Heart left ventricle (tissue), 16 donors: Measurements from ENCODE around the gene TBC1D20. TPM values are rescaled to one million over a fixed set of nuclear protein-coding genes. Genes with fewer than 3 reads are reported as not detected.

ENCODE experiments used
- ATAC-seq, 4 donors: fragments of 200-7000 bp; cut with Tn5 transposase; one replicate each; pipeline ENCODE4 v1.9.1; 2020 to 2022; ENCODE audit warnings: moderate library complexity in 4 of 4, mild to moderate bottlenecking in 3 of 4, moderate number of reproducible peaks in 1 of 4
- DNase-seq, 5 donors: peaks; one replicate each; pipeline ENCODE4 v3.0.0-alpha.2; 2020
- H3K27ac ChIP-seq, 12 donors: fragments of 200-600 bp; sonication (generic) in 4 of 12; one replicate each; pipeline versions ENCODE4 v1.5.0 to v1.8.0; 2016 to 2022; ENCODE audit warnings: mild to moderate bottlenecking in 2 of 12
- H3K27me3 ChIP-seq, 9 donors: fragments of 200-600 bp; sonication (generic) in 2 of 9; one replicate each; pipeline versions ENCODE4 v1.5.1 to v1.8.0; 2016 to 2022; ENCODE audit warnings: mild to moderate bottlenecking in 3 of 9
- H3K36me3 ChIP-seq, 9 donors: fragments of 200-600 bp; sonication (generic) in 2 of 9; one replicate each; pipeline versions ENCODE4 v1.5.0 to v1.8.0; 2018 to 2022; ENCODE audit warnings: mild to moderate bottlenecking in 2 of 9
- H3K4me1 ChIP-seq, 12 donors: fragments of 200-600 bp; sonication (generic) in 4 of 12; one replicate each; pipeline versions ENCODE4 v1.5.0 to v1.8.0; 2016 to 2022; ENCODE audit warnings: mild to moderate bottlenecking in 3 of 12
- H3K4me3 ChIP-seq, 12 donors: fragments of 200-600 bp; sonication (generic) in 4 of 12; one replicate each; pipeline versions ENCODE4 v1.5.0 to v1.8.0; 2017 to 2022; ENCODE audit warnings: mild to moderate bottlenecking in 9 of 12, moderate library complexity in 4 of 12
- H3K9me3 ChIP-seq, 12 donors: fragments of 200-600 bp; sonication (generic) in 4 of 12; one replicate each; pipeline versions ENCODE4 v1.5.0 to v1.8.0; 2016 to 2022; ENCODE audit warnings: mild to moderate bottlenecking in 1 of 12
- CTCF ChIP-seq, 12 donors: fragments of 200-600 bp; sonication (generic) in 4 of 12; IDR thresholded peaks; one replicate each; pipeline versions ENCODE4 v1.5.0 to v1.8.0; 2018 to 2022; ENCODE audit warnings: antibody characterized with exemption in 12 of 12, mild to moderate bottlenecking in 5 of 12
- POLR2A ChIP-seq, 2 donors: fragments of 450-650 bp; IDR thresholded peaks; one replicate each; pipeline ENCODE4 v1.6.1; 2017; ENCODE audit warnings: antibody characterized with exemption in 2 of 2, mild to moderate bottlenecking in 2 of 2, moderate library complexity in 2 of 2
- WGBS, 4 donors: extraction: QIAGEN DNeasy Blood & Tissue Kit in 2 of 4; methylation state at CpG; one replicate each; pipeline versions ENCODE4 v1.1.5 to v1.1.7; 2013 to 2018; 5-methylcytosine and 5-hydroxymethylcytosine counted together
- intact Hi-C, 10 donors: fragments of 100-400 bp; cut with DNase I; formaldehyde crosslinking; loops; one replicate each; pipeline versions ENCODE4 v1.11.1 to v1.14.2; 2022
- polyA plus RNA-seq, 2 donors: library from polyadenylated mRNA; stranded (reverse); fragments of 200-250 nt; gene quantifications; one replicate each; pipeline ENCODE4 v1.2.3, GENCODE V29; 2013
- total RNA-seq, 9 donors: library from RNA; depleted of rRNA in 2 of 9; stranded (reverse); fragments of >200 nt in 2 of 9; fragmentation: NEBNext Ultra II Directional in 3 of 9; extraction: Animal tissue kit (Norgen Biotek cat#: 25700) in 3 of 9; gene quantifications; one replicate each; pipeline versions ENCODE4 v1.1.0 to v1.2.4, GENCODE V29; 2016 to 2023
- donor health status: ischemic (EF 13 %, LVEDD 7.1; RV severe dilation, severe dysfunction).
- donor health status: healthy with polysubstance abuse.
- donor health status: DM: no; HTN: yes; CAD: no.
- donor health status: DM: no; HTN: no; CAD: no.
- donor health status: ischemic (EF 25% LVEDD 6.9; RV normal size, moderate dysfunction).
- donor health status: ischemic (EF 25% LVEDD 5.7; RV mildly dilated, moderate dysfunction).
- donor health status: healthy.
- donor health status: DM: yes; HTN: yes; CAD: no.
- donor health status: ischemic (EF 35%, LVEDD 5.7; RV mildly dilated, moderate dysfunction).
- donor health status: nonischemic (EF 11% LVEDD 7.7; RV severe dilation, severe dysfunction).
- donor health status: DM: yes; HTN: yes; CAD: no.
- donor health status: PGD.
- donor health status: ischemic (EF 29% LVEDD 5.4; RV normal size, mild dysfunction).
- donor health status: nonischemic (EF 23%, LVEDD 6.1; RV moderate dilation, normal function).

The TBC1D20 gene
- total and polyA plus RNA-seq, 11 donors = 9.3 to 38.9 (median 25.8) TPM

- Histone ChIP-seq H3K4me1 (peaks cover 0 to 9% (median 6%) of the 10 kb centered on the region in 12 donors), H3K4me3 (no peak overlapping the region), H3K36me3 (no peaks in the 10 kb centered on the region), H3K9me3 (peaks cover 0 to 4% (median 0%) of the 10 kb centered on the region in 12 donors), H3K27ac (no peak overlapping the region), H3K27me3 (no peaks in the 10 kb centered on the region)
- no peak for TF ChIP-seq POLR2A (IDR thresholded peaks at IDR 0.05)
- WGBS, 4 donors = 96 to 100% (median 97%) methylated on average over 3 of the region's 3 CpGs
- DNase-seq = no peak
- intact Hi-C loops = loop anchor here in 1 of 10 donors (10.0 kb wide), 1 partner anchor 71 kb away; no protein-coding TSS in a partner anchor
- no peak for ATAC-seq
Observed at GRCh38 chr20:403582-403957, 58.8 kb downstream of the TBC1D20 start.

DNA sequence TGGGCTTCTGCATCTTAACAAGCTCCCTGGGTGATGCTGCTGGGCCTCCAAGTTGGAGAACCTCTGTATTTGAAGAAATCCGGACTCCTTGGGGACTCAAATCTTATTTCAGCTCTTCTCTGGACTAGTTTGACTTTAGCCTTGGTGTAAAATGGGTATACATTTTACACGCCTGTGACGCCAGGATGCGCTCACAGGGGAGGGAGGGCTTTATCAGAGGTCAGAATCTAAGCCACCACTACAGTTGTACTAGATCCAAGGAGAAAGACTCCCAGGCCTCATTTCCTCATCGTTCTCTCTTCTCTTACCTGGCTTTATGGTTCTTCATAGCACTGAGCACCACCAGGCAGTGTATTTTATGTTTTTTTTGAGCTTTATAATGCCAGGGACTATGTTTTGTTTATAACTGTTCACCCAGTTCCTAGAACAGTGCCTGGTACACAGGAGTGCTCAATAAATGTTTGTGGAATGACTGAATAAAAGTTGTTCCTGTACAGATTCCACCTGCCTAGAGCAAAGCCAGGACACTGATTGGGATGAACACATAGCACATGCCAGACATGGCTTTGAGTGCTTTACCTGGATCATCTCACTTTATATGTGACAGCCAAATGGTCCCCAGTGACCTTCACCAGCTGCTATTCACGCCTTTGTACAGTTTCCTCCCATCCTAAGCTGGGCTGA is 59.3 kb downstream of the TBC1D20 start:
- Histone ChIP-seq H3K27me3 (no peaks in the 10 kb centered on the region), H3K36me3 (peaks cover 0 to 2% (median 0%) of the 10 kb centered on the region in 9 donors), H3K27ac (no peak overlapping the region), H3K4me3 (no peak overlapping the region), H3K9me3 (peaks cover 0 to 4% (median 0%) of the 10 kb centered on the region in 12 donors), H3K4me1 (peaks cover 0 to 9% (median 5%) of the 10 kb centered on the region in 12 donors)
- DNase-seq (no peak), ATAC-seq (no peak)
- WGBS, 4 donors = 92 to 96% (median 94%) methylated on average over 6 of the region's 6 CpGs
- TF ChIP-seq POLR2A (IDR thresholded peaks at IDR 0.05) (no peak), CTCF (IDR thresholded peaks at IDR 0.05) (no peak)
- intact Hi-C loops = loop anchor here in 1 of 10 donors (10.0 kb wide), 1 partner anchor 72 kb away; no protein-coding TSS in a partner anchor

GRCh38 chr20:402496-402885 is 59.8 kb downstream of the TBC1D20 start:
- no peak overlapping the region for H3K4me3 ChIP-seq
- H3K4me1 ChIP-seq = peaks cover 0 to 9% (median 4%) of the 10 kb centered on the region in 12 donors
- H3K36me3 ChIP-seq = peaks cover 0 to 7% (median 0%) of the 10 kb centered on the region in 9 donors
- intact Hi-C loops = loop anchor here in 1 of 10 donors (10.0 kb wide), 1 partner anchor 72 kb away; no protein-coding TSS in a partner anchor
- TF ChIP-seq POLR2A (IDR thresholded peaks at IDR 0.05) (no peak), CTCF (IDR thresholded peaks at IDR 0.05) (no peak)
- no peak for ATAC-seq
- no peaks in the 10 kb centered on the region for H3K27me3 ChIP-seq
- H3K9me3 ChIP-seq = peaks cover 0 to 4% (median 0%) of the 10 kb centered on the region in 12 donors
- DNase-seq = peak in 1 of 5 donors; percentile 1
- H3K27ac ChIP-seq = no peak overlapping the region
- WGBS, 4 donors = 83 to 94% (median 87%) methylated on average over 2 of the region's 2 CpGs

DNA sequence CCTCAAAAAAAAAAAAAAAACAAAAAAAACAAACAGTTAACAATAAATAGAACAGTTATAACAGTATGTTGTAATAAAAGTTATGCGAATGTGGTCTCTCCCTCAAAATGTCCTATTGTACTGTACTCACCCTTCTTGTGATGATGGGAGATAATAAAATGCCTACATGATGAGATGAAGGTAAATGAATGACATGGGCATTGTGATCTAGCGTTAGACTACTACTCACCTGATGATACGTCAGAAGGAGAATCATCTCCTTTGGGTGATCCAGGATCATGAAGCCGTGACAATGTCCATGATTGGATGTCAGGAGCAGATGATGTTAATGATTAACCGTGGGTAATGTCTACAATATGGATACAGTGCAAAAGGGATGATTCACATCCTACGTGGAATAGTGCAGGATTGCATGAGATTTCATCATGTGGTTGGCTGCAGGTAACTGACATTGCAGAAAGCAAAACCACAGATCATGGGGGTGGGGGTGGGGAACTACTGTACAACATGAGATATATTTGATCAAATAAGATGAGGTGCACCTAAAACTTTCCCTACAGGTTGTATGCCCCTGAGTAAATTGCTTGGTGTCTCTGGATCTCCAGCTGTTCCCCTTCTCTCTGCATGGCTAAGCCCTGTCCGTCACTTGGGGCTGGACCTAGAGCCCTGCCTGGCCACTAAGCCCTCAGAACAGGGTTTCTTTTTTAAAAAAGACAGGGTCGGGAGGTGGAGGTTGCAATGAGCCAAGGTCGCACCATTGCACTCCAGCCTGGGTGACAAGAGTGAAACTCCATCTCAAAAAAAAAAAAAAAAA is 60.4 kb downstream of the TBC1D20 start:
- Histone ChIP-seq H3K27ac (no peak overlapping the region), H3K9me3 (peaks cover 0 to 4% (median 0%) of the 10 kb centered on the region in 12 donors), H3K4me1 (peaks cover 0 to 3% (median under 1%) of the 10 kb centered on the region in 12 donors), H3K27me3 (no peaks in the 10 kb centered on the region), H3K36me3 (peaks cover 0 to 13% (median 0%) of the 10 kb centered on the region in 9 donors), H3K4me3 (no peak overlapping the region)
- DNase-seq (no peak), ATAC-seq (no peak)
- TF ChIP-seq POLR2A (IDR thresholded peaks at IDR 0.05) = no peak
- intact Hi-C loops = loop anchor here in 1 of 10 donors (10.0 kb wide), 1 partner anchor 73 kb away; no protein-coding TSS in a partner anchor
- 83 to 91% (median 88%) methylated on average over 9 of the region's 9 CpGs for WGBS, 4 donors
